ENCODE measurements around the gene OR5B21.

GRCh38 chr11:58524232-58525036 is 16.5 kb upstream of the OR5B21 start:
- TF ChIP-seq TSHZ2 (CRISPR knock-in tag; IDR thresholded peaks at IDR 0.05) (no peak), ZNF70 (CRISPR knock-in tag; IDR thresholded peaks at IDR 0.05) (no peak)
